Right atrium auricular region (tissue), 2 donors: ENCODE results near the gene ATP10A. TPM values are rescaled to one million over a fixed set of nuclear protein-coding genes. Genes with fewer than 3 reads are reported as not detected.

Source experiments
- DNase-seq: peaks from one replicate; pipeline ENCODE4 v3.0.0-alpha.2; 2019; ENCODE audit warnings: low spot score
- H3K27ac ChIP-seq, 2 donors: fragments of 200-600 bp; sonication (generic); 1 replicate in 1 of 2; 2 replicates in 1 of 2; pipeline ENCODE4 v1.5.1; 2016 to 2019
- H3K27me3 ChIP-seq, 2 donors: fragments of 200-600 bp; sonication (generic); one replicate each; pipeline versions ENCODE4 v1.5.1 to v1.6.0; 2017 to 2019
- H3K36me3 ChIP-seq: fragments of 200-600 bp; sonication (generic); one replicate; pipeline ENCODE4 v1.5.1; 2016
- H3K4me1 ChIP-seq, 2 donors: fragments of 200-600 bp; sonication (generic); one replicate each; pipeline versions ENCODE4 v1.5.1 to v1.6.0; 2017 to 2019
- H3K4me3 ChIP-seq, 2 donors: fragments of 200-600 bp; sonication (generic); 1 replicate in 1 of 2; 2 replicates in 1 of 2; pipeline ENCODE4 v1.5.1; 2017 to 2019; ENCODE audit warnings: mild to moderate bottlenecking in 1 of 2, moderate library complexity in 1 of 2
- H3K9me3 ChIP-seq, 2 donors: fragments of 200-600 bp; sonication (generic); one replicate each; pipeline ENCODE4 v1.5.1; 2019
- CTCF ChIP-seq, 2 donors: fragments of 200-600 bp; sonication (generic); IDR thresholded peaks; one replicate each; pipeline ENCODE4 v1.5.1; 2019; ENCODE audit warnings: antibody characterized with exemption in 2 of 2
- total RNA-seq, 2 donors: library from RNA; depleted of rRNA; stranded (reverse); fragments of >200 nt; gene quantifications; one replicate each; pipeline ENCODE4 v1.1.0, GENCODE V29; 2016

The ATP10A gene
- total RNA-seq, 2 donors from 2014 or later: 3.2 to 6.0 TPM

- no peak for TF ChIP-seq CTCF (IDR thresholded peaks at IDR 0.05)
Measured at GRCh38 chr15:25659251-25659650, 203.9 kb downstream of the ATP10A start.

GRCh38 chr15:25658560-25658959 is 204.6 kb downstream of the ATP10A start:
- Histone ChIP-seq H3K4me3 (no peak overlapping the region), H3K36me3 (no peaks in the 10 kb centered on the region), H3K9me3 (no peaks in the 10 kb centered on the region), H3K27me3 (no peaks in the 10 kb centered on the region), H3K4me1 (no peaks in the 10 kb centered on the region), H3K27ac (no peak overlapping the region)
- no peak for DNase-seq
- no peak for TF ChIP-seq CTCF (IDR thresholded peaks at IDR 0.05)

More at GRCh38 chr15:25659251-25659650, 203.9 kb downstream of the ATP10A start:
- Histone ChIP-seq H3K4me3 (no peak overlapping the region), H3K9me3 (no peaks in the 10 kb centered on the region), H3K4me1 (no peaks in the 10 kb centered on the region), H3K27ac (no peak overlapping the region), H3K36me3 (no peaks in the 10 kb centered on the region), H3K27me3 (no peaks in the 10 kb centered on the region)
- DNase-seq: no peak

GRCh38 chr15:25655207-25655948 is 207.7 kb downstream of the ATP10A start:
- Histone ChIP-seq H3K27me3 (no peaks in the 10 kb centered on the region), H3K4me1 (no peaks in the 10 kb centered on the region), H3K4me3 (no peak overlapping the region), H3K27ac (no peak overlapping the region), H3K36me3 (no peaks in the 10 kb centered on the region), H3K9me3 (no peaks in the 10 kb centered on the region)
- no peak for DNase-seq
- no peak for TF ChIP-seq CTCF (IDR thresholded peaks at IDR 0.05)

GRCh38 chr15:25653371-25653770 is 209.8 kb downstream of the ATP10A start:
- H3K4me1 ChIP-seq: no peaks in the 10 kb centered on the region
- H3K27me3 ChIP-seq: no peaks in the 10 kb centered on the region
- no peaks in the 10 kb centered on the region for H3K36me3 ChIP-seq
- no peak overlapping the region for H3K4me3 ChIP-seq
- no peak for DNase-seq
- H3K27ac ChIP-seq: no peak overlapping the region
- TF ChIP-seq CTCF (IDR thresholded peaks at IDR 0.05): no peak
- no peaks in the 10 kb centered on the region for H3K9me3 ChIP-seq

GRCh38 chr15:25652704-25653103 is 210.4 kb downstream of the ATP10A start:
- Histone ChIP-seq H3K27ac (no peak overlapping the region), H3K4me3 (no peak overlapping the region), H3K4me1 (no peaks in the 10 kb centered on the region), H3K9me3 (no peaks in the 10 kb centered on the region), H3K36me3 (no peaks in the 10 kb centered on the region), H3K27me3 (no peaks in the 10 kb centered on the region)
- no peak for DNase-seq
- no peak for TF ChIP-seq CTCF (IDR thresholded peaks at IDR 0.05)

GRCh38 chr15:25649390-25649789 is 213.7 kb downstream of the ATP10A start:
- Histone ChIP-seq H3K4me1 (no peaks in the 10 kb centered on the region), H3K27ac (no peak overlapping the region), H3K4me3 (no peak overlapping the region), H3K9me3 (no peaks in the 10 kb centered on the region), H3K36me3 (no peaks in the 10 kb centered on the region), H3K27me3 (no peaks in the 10 kb centered on the region)
- no peak for TF ChIP-seq CTCF (IDR thresholded peaks at IDR 0.05)
- no peak for DNase-seq
